Activated CD8-positive, alpha-beta T cell treated with anti-CD3 and anti-CD28 coated beads for 36 hours (primary cell): ENCODE data around the gene CISH. TPM values are rescaled to one million over a fixed set of nuclear protein-coding genes. Genes with fewer than 3 reads are reported as not detected.

ENCODE experiments used
- ATAC-seq: fragments of 200-7000 bp; cut with Tn5 transposase; one replicate; pipeline ENCODE4 v1.10.0; 2021; ENCODE audit warnings: mild to moderate bottlenecking, moderate library complexity
- CTCF ChIA-PET: fragments of 350-600 bp; sonication (Branson Sonifier 250); formaldehyde crosslinking; loops from one replicate; lab custom pipeline; 2021; ENCODE audit warnings: antibody characterized with exemption; lab: Charles Lee
- POLR2A ChIA-PET: fragments of 350-600 bp; sonication (Branson Sonifier 250); formaldehyde crosslinking; loops from one replicate; lab custom pipeline; 2021; ENCODE audit warnings: antibody characterized with exemption; lab: Charles Lee
- DNase-seq: peaks from one replicate; pipeline ENCODE4 v3.0.0-alpha.2; 2020
- H3K27ac Mint-ChIP-seq: one replicate; pipeline ENCODE4 v1.8.0; 2021; ENCODE audit warnings: mild to moderate bottlenecking, mixed read lengths
- H3K27me3 Mint-ChIP-seq: one replicate; pipeline ENCODE4 v1.8.0; 2021; ENCODE audit warnings: mixed read lengths
- H3K36me3 Mint-ChIP-seq: one replicate; pipeline ENCODE4 v1.8.0; 2021; ENCODE audit warnings: low read depth, mixed read lengths
- H3K4me1 Mint-ChIP-seq: one replicate; pipeline ENCODE4 v1.8.0; 2021; ENCODE audit warnings: low read depth, mixed read lengths
- H3K4me3 Mint-ChIP-seq: one replicate; pipeline ENCODE4 v1.8.0; 2021; ENCODE audit warnings: mild to moderate bottlenecking, moderate library complexity, mixed read lengths
- H3K9me3 Mint-ChIP-seq: one replicate; pipeline ENCODE4 v1.8.0; 2021; ENCODE audit warnings: mixed read lengths
- CTCF ChIP-seq: fragments of 200-600 bp; IDR thresholded peaks from one replicate; pipeline ENCODE4 v1.8.0; 2022; ENCODE audit warnings: antibody characterized with exemption, mild to moderate bottlenecking
- intact Hi-C: fragments of 100-400 bp; cut with micrococcal nuclease; formaldehyde crosslinking; loops from one replicate; pipeline ENCODE4 v1.10.0; 2022
- total RNA-seq, 2 experiments: library from RNA; stranded (reverse); gene quantifications; one replicate each; pipeline ENCODE4 v1.2.3, GENCODE V29; 2021

The CISH gene
- total RNA-seq, 2 experiments from 2014 or later: 307 to 308 TPM

- ChIA-PET POLR2A (interaction anchor here (1.0 to 1.3 kb wide), 2 partner anchors 11 to 21 kb away, joined by 3 to 4 read pairs; no protein-coding TSS in a partner anchor), CTCF (interaction anchor here (1.1 kb wide), 1 partner anchor 52 kb away, joined by 3 read pairs; no protein-coding TSS in a partner anchor)
- Mint-ChIP-seq H3K27ac (no peak overlapping the region), H3K36me3 (peaks cover 19% of the 10 kb centered on the region), H3K4me1 (peaks cover 28% of the 10 kb centered on the region), H3K27me3 (no peaks in the 10 kb centered on the region), H3K9me3 (no peaks in the 10 kb centered on the region), H3K4me3 (no peak overlapping the region)
- no peak for TF ChIP-seq CTCF
- ATAC-seq (no peak), DNase-seq (no peak)
- intact Hi-C loops: no loop called here
Observed at GRCh38 chr3:50564321-50564720, 47.3 kb downstream of the CISH start.

- Mint-ChIP-seq H3K9me3 (no peaks in the 10 kb centered on the region), H3K27me3 (no peaks in the 10 kb centered on the region), H3K27ac (no peak overlapping the region), H3K4me1 (peaks cover 28% of the 10 kb centered on the region), H3K4me3 (no peak overlapping the region), H3K36me3 (peaks cover 19% of the 10 kb centered on the region)
- intact Hi-C loops: no loop called here
- ChIA-PET POLR2A (interaction anchor here (1.3 kb wide), 1 partner anchor 10 kb away, joined by 4 read pairs; no protein-coding TSS in a partner anchor), CTCF (interaction anchor here (0.9 to 1.8 kb wide), 2 partner anchors 21 to 128 kb away, joined by 3 to 8 read pairs; no protein-coding TSS in a partner anchor)
- TF ChIP-seq CTCF: no peak
- DNase-seq: no peak
- no peak for ATAC-seq
Observed at GRCh38 chr3:50563867-50564266, 47.7 kb downstream of the CISH start.

- H3K27ac Mint-ChIP-seq: no peak overlapping the region
- ChIA-PET CTCF (interaction anchor here (0.6 to 1.8 kb wide), 3 partner anchors 13 to 127 kb away, joined by 3 to 8 read pairs (median 3); no protein-coding TSS in a partner anchor), POLR2A (no interaction called here)
- H3K9me3 Mint-ChIP-seq: no peaks in the 10 kb centered on the region
- TF ChIP-seq CTCF: no peak
- H3K36me3 Mint-ChIP-seq: peaks cover 19% of the 10 kb centered on the region
- intact Hi-C loops: no loop called here
- H3K27me3 Mint-ChIP-seq: no peaks in the 10 kb centered on the region
- ATAC-seq: no peak
- peaks cover 28% of the 10 kb centered on the region for H3K4me1 Mint-ChIP-seq
- DNase-seq: no peak
- H3K4me3 Mint-ChIP-seq: no peak overlapping the region
Observed at GRCh38 chr3:50562861-50563260, 48.7 kb downstream of the CISH start.

GRCh38 chr3:50559702-50560101 is 51.9 kb downstream of the CISH start:
- Mint-ChIP-seq H3K36me3 (peaks cover 8% of the 10 kb centered on the region), H3K9me3 (no peaks in the 10 kb centered on the region), H3K27ac (no peak overlapping the region), H3K4me3 (no peak overlapping the region), H3K4me1 (peaks cover 19% of the 10 kb centered on the region), H3K27me3 (no peaks in the 10 kb centered on the region)
- no peak for TF ChIP-seq CTCF
- DNase-seq (no peak), ATAC-seq (no peak)
- CTCF ChIA-PET: interaction anchor here (0.7 to 0.9 kb wide), 2 partner anchors 9 to 35 kb away, joined by 3 read pairs; no protein-coding TSS in a partner anchor
- POLR2A ChIA-PET: interaction anchor here (1.0 kb wide), 1 partner anchor 8 kb away, joined by 3 read pairs; the partner anchor contains the start of gene C3orf18
- intact Hi-C loops: no loop called here

- DNase-seq (no peak), ATAC-seq (no peak)
- intact Hi-C loops: no loop called here
- H3K4me3 Mint-ChIP-seq: no peak overlapping the region
- TF ChIP-seq CTCF: no peak
- no peak overlapping the region for H3K27ac Mint-ChIP-seq
- no peaks in the 10 kb centered on the region for H3K27me3 Mint-ChIP-seq
- peaks cover 3% of the 10 kb centered on the region for H3K36me3 Mint-ChIP-seq
- ChIA-PET CTCF (interaction anchor here (1.6 to 8.9 kb wide), 2 partner anchors 16 to 124 kb away, joined by 3 to 36 read pairs; no protein-coding TSS in a partner anchor), POLR2A (interaction anchor here (1.6 to 2.6 kb wide), 2 partner anchors 9 to 52 kb away, joined by 9 to 13 read pairs; partner anchors contain the start of gene C3orf18)
- H3K9me3 Mint-ChIP-seq: no peaks in the 10 kb centered on the region
- H3K4me1 Mint-ChIP-seq: peaks cover 8% of the 10 kb centered on the region
Observed at GRCh38 chr3:50557915-50558314, 53.7 kb downstream of the CISH start.
